B cell (primary cell): ENCODE results near the gene PCSK2. TPM values are rescaled to one million over a fixed set of nuclear protein-coding genes. Genes with fewer than 3 reads are reported as not detected.

Experiments
- ATAC-seq: fragments of 200-7000 bp; cut with Tn5 transposase; one replicate; pipeline ENCODE4 v1.10.0; 2021; ENCODE audit warnings: low read depth, mild to moderate bottlenecking, moderate number of reproducible peaks, moderate library complexity
- CTCF ChIA-PET: fragments of 350-600 bp; sonication (Branson Sonifier 250); formaldehyde crosslinking; loops from one replicate; lab custom pipeline; 2021; ENCODE audit warnings: antibody characterized with exemption, inconsistent platforms; lab: Charles Lee
- POLR2A ChIA-PET: fragments of 350-600 bp; sonication (Branson Sonifier 250); formaldehyde crosslinking; loops from one replicate; lab custom pipeline; 2021; ENCODE audit warnings: antibody characterized with exemption; lab: Charles Lee
- DNase-seq: peaks from one replicate; pipeline ENCODE4 v3.0.0; 2013
- H2AFZ ChIP-seq: 2 replicates; pipeline ENCODE4 v1.6.1; 2012; ENCODE audit warnings: mild to moderate bottlenecking, low read depth, low read length; ENCODE audit not compliant: insufficient read depth, poor library complexity, severe bottlenecking
- H3K27ac ChIP-seq, 2 donors: 1 replicate in 1 of 2; 2 replicates in 1 of 2; pipeline ENCODE4 v1.5.1; 2012 to 2013; ENCODE audit warnings: low read length in 2 of 2, mild to moderate bottlenecking in 2 of 2, moderate library complexity in 1 of 2
- H3K27me3 ChIP-seq, 4 experiments: fragments of 200-600 bp in 1 of 4; sonication (generic) in 1 of 4; replicated peaks in 1 of 4; 1 replicate in 2 of 4; 2 replicates in 2 of 4; pipeline versions ENCODE4 v1.6.1 to v1.7.0; 2013 to 2016; ENCODE audit warnings: low read length in 3 of 4, mild to moderate bottlenecking in 2 of 4, mixed read lengths in 1 of 4, moderate library complexity in 1 of 4; ENCODE audit not compliant: insufficient read depth in 4 of 4, control insufficient read depth in 3 of 4; ENCODE audit errors: control extremely low read depth in 1 of 4
- H3K36me3 ChIP-seq, 2 experiments: replicated peaks in 1 of 2; 1 replicate in 1 of 2; 2 replicates in 1 of 2; pipeline versions ENCODE4 v1.6.1 to v1.7.1; 2013; ENCODE audit warnings: low read length in 1 of 2; ENCODE audit not compliant: insufficient read depth in 2 of 2, control insufficient read depth in 1 of 2; ENCODE audit errors: control extremely low read depth in 1 of 2, extremely low read depth in 1 of 2
- H3K4me1 ChIP-seq, 2 donors: fragments of 200-600 bp in 1 of 2; sonication (generic) in 1 of 2; 1 replicate in 1 of 2; 2 replicates in 1 of 2; pipeline versions ENCODE4 v1.5.1 to v1.6.1; 2013 to 2017; ENCODE audit warnings: low read length in 2 of 2; ENCODE audit not compliant: control insufficient read depth in 2 of 2, insufficient read depth in 2 of 2
- H3K4me2 ChIP-seq: replicated peaks from 2 replicates; pipeline ENCODE3; 2012; ENCODE audit warnings: mild to moderate bottlenecking, low read depth, low read length; ENCODE audit not compliant: poor library complexity, severe bottlenecking
- H3K4me3 ChIP-seq, 5 experiments: fragments of 200-600 bp in 1 of 5; sonication (generic) in 1 of 5; 1 replicate in 3 of 5; 2 replicates in 2 of 5; pipeline versions ENCODE4 v1.5.1 to v1.7.0; 2011 to 2016; ENCODE audit warnings: low read length in 4 of 5, mild to moderate bottlenecking in 4 of 5, low read depth in 2 of 5, control low read depth in 1 of 5, moderate library complexity in 1 of 5; ENCODE audit not compliant: insufficient read depth in 1 of 5; ENCODE audit errors: control extremely low read depth in 1 of 5, extremely low read depth in 1 of 5
- H3K79me2 ChIP-seq: fragments of 200-600 bp; sonication (generic); one replicate; pipeline ENCODE4 v1.6.0; 2016; ENCODE audit warnings: low read length; ENCODE audit not compliant: control insufficient read depth, insufficient read depth
- H3K9ac ChIP-seq: fragments of 200-600 bp; sonication (generic); 2 replicates; pipeline ENCODE4 v1.6.1; 2017; ENCODE audit warnings: mild to moderate bottlenecking, low read length, moderate library complexity
- H3K9me3 ChIP-seq, 3 donors: one replicate each; pipeline versions ENCODE4 v1.6.1 to v1.7.1; 2013; ENCODE audit warnings: low read length in 2 of 3; ENCODE audit not compliant: control insufficient read depth in 2 of 3, insufficient read depth in 1 of 3; ENCODE audit errors: control extremely low read depth in 1 of 3
- H4K20me1 ChIP-seq: 2 replicates; pipeline ENCODE4 v1.6.0; 2012; ENCODE audit warnings: mild to moderate bottlenecking, low read length; ENCODE audit not compliant: insufficient read depth, control insufficient read depth, poor library complexity, severe bottlenecking
- H3K27ac Mint-ChIP-seq: one replicate; pipeline ENCODE4 v1.8.0; 2021; ENCODE audit warnings: mixed read lengths
- H3K27me3 Mint-ChIP-seq: one replicate; pipeline ENCODE4 v1.8.0; 2021; ENCODE audit warnings: mixed read lengths
- H3K4me1 Mint-ChIP-seq: one replicate; pipeline ENCODE4 v1.8.0; 2021; ENCODE audit warnings: mixed read lengths
- H3K4me3 Mint-ChIP-seq: one replicate; pipeline ENCODE4 v1.8.0; 2021; ENCODE audit warnings: mixed read lengths
- H3K9me3 Mint-ChIP-seq: one replicate; pipeline ENCODE4 v1.8.0; 2022; ENCODE audit warnings: mixed read lengths; ENCODE audit not compliant: insufficient read depth
- CTCF ChIP-seq: fragments of 200-600 bp; IDR thresholded peaks from one replicate; pipeline ENCODE4 v1.8.0; 2022; ENCODE audit warnings: antibody characterized with exemption, mild to moderate bottlenecking
- EZH2 ChIP-seq: IDR thresholded peaks from 2 replicates; pipeline ENCODE4 v1.6.1; 2012; ENCODE audit warnings: borderline replicate concordance, low read depth, mild to moderate bottlenecking, moderate library complexity, low read length; ENCODE audit not compliant: insufficient read depth, poor library complexity, severe bottlenecking
- WGBS: methylation state at CpG from one replicate; pipeline ENCODE4 v1.1.5; 2013; ENCODE audit warnings: missing lambda C conversion rate; ENCODE audit not compliant: insufficient coverage; 5-methylcytosine and 5-hydroxymethylcytosine counted together
- intact Hi-C: fragments of 100-400 bp; cut with micrococcal nuclease; formaldehyde crosslinking; loops from one replicate; pipeline ENCODE4 v1.10.0; 2022
- polyA plus RNA-seq: library from polyadenylated mRNA; depleted of rRNA; stranded (reverse); fragments of >200 nt; gene quantifications from 2 replicates; pipeline ENCODE4 v1.2.3, GENCODE V29; 2012
- total RNA-seq, 2 donors: library from RNA; stranded (reverse); fragments of 120-200 nt in 1 of 2; gene quantifications; 1 replicate in 1 of 2; 2 replicates in 1 of 2; pipeline versions ENCODE4 v1.2.3 to v1.2.4, GENCODE V29; 2013 to 2022

PCSK2 gene
- total and polyA plus RNA-seq, 2 donors (not counting 1 experiment from before 2014, with no cell fraction given), result not detected

DNA sequence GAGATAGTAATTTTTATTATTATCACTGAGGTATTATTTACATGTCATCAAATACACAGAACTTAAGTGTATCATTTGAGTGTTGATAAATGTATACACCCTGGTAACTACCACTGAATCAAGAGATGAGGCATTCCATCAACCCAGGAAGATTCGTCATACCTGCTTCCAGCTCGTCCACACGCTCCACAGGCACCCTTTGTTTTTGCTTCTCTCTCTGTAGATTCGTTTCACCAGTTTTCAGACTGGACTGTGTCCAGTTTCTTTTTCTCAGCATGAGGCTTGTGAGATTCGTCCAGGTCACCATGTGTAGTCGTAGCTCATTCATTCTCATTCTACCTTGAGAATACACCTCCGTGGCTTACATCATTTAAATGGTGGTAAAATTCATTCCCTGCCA lies 239.8 kb downstream of the PCSK2 start:
- intact Hi-C loops, result no loop called here

DNA sequence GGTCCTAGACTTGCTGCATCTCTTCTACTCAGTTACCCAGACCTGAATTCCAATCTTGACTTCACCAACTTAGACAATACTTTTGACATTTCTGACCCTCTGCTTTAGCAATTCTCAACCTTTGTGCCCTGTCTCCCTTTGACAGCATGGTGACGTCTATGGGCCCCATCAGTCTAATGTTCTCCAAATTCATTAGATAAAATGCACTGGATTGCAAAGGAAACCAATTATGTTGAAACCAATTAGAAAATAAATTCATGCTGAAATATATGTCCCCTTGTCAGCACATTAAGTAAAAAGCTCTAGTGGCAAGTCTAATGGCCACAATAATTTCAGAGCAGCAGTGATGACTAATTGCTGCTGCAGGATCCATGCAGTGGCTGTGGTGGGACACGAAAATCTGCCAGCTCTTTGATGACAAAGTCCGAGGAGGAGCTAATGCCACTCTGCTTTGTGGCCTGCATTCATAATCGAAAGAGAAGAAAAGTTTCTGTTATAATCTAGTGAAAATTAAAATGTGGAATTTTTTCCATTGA lies 240.3 kb downstream of the PCSK2 start:
- 77% methylated on average over 2 of the region's 4 CpGs for WGBS
- ChIA-PET CTCF (no interaction called here), POLR2A (no interaction called here)
- Mint-ChIP-seq H3K27me3 (peaks cover 21% of the 10 kb centered on the region), H3K9me3 (no peaks in the 10 kb centered on the region), H3K27ac (no peak overlapping the region), H3K4me1 (no peaks in the 10 kb centered on the region), H3K4me3 (no peak overlapping the region)
- Histone ChIP-seq H3K36me3 (no peaks in the 10 kb centered on the region), H3K9ac (no peak overlapping the region), H3K4me3 (no peak overlapping the region), H3K4me1 (no peaks in the 10 kb centered on the region), H3K4me2 (no peak overlapping the region), H3K27ac (no peak overlapping the region), H3K79me2 (no peaks in the 10 kb centered on the region), H2AFZ (no peak overlapping the region), H3K27me3 (peaks cover 0 to under 1% (median under 1%) of the 10 kb centered on the region in 4 experiments), H4K20me1 (no peaks in the 10 kb centered on the region), H3K9me3 (no peaks in the 10 kb centered on the region)
- no peak for TF ChIP-seq EZH2
- DNase-seq (no peak), ATAC-seq (no peak)
- intact Hi-C loops, result no loop called here

More for the DNA sequence above, 239.8 kb downstream of the PCSK2 start:
- Mint-ChIP-seq H3K4me3 (no peak overlapping the region), H3K9me3 (no peaks in the 10 kb centered on the region), H3K4me1 (no peaks in the 10 kb centered on the region), H3K27ac (no peak overlapping the region), H3K27me3 (peaks cover 21% of the 10 kb centered on the region)
- DNase-seq, result no peak
- Histone ChIP-seq H3K27ac (no peak overlapping the region), H3K36me3 (no peaks in the 10 kb centered on the region), H3K4me1 (no peaks in the 10 kb centered on the region), H3K9me3 (no peaks in the 10 kb centered on the region), H3K79me2 (no peaks in the 10 kb centered on the region), H3K27me3 (peaks cover 0 to 5% (median 1%) of the 10 kb centered on the region in 4 experiments), H3K4me2 (no peak overlapping the region), H2AFZ (no peak overlapping the region), H3K9ac (no peak overlapping the region), H4K20me1 (no peaks in the 10 kb centered on the region), H3K4me3 (no peak overlapping the region)
- ATAC-seq, result no peak
- 80% methylated on average over 7 of the region's 7 CpGs for WGBS
- CTCF ChIA-PET, result no interaction called here
- POLR2A ChIA-PET, result no interaction called here
- TF ChIP-seq CTCF, result no peak
